GM12878 (cell line): Measurements from ENCODE around the gene TMPRSS11B. TPM values are rescaled to one million over a fixed set of nuclear protein-coding genes. Genes with fewer than 3 reads are reported as not detected.

Experiments used
- ATAC-seq: fragments of 200-7000 bp; cut with Tn5 transposase; 3 replicates; pipeline ENCODE4 v1.9.1; 2020; ENCODE audit warnings: mild to moderate bottlenecking, moderate library complexity
- BruUV-seq: library from RNA; stranded (reverse); fragments of 400-500 nt; replicated peaks from 2 replicates; lab custom pipeline; 2021; lab: Mats Ljungman, UMichigan
- CTCF ChIA-PET: fragments of 300-600 bp; sonication (Branson Sonifier 250); formaldehyde crosslinking; extraction: SDS; loops from one replicate; lab custom pipeline; 2021; ENCODE audit warnings: inconsistent platforms; lab: Yijun Ruan, JAX
- POLR2A ChIA-PET: fragments of 350-600 bp; formaldehyde crosslinking; extraction: SDS; loops from one replicate; lab custom pipeline; 2021; ENCODE audit warnings: inconsistent platforms; lab: Charles Lee
- RAD21 ChIA-PET: fragments of 300-600 bp; sonication (Branson Sonifier 250); formaldehyde crosslinking; loops from one replicate; lab custom pipeline; 2023; ENCODE audit warnings: antibody characterized with exemption; ENCODE audit not compliant: unreplicated experiment; lab: Charles Lee
- SMC1A ChIA-PET: fragments of 300-600 bp; sonication (Branson Sonifier 250); formaldehyde crosslinking; loops from one replicate; lab custom pipeline; 2023; ENCODE audit not compliant: unreplicated experiment, uncharacterized antibody; lab: Charles Lee
- DNase-seq: peaks from one replicate; pipeline ENCODE4 v3.0.0-alpha.2; 2011; ENCODE audit warnings: low read depth, low spot score
- FAIRE-seq: peaks from 3 replicates; lab custom pipeline; 2011; peaks lifted over from hg19 to GRCh38; lab: Jason Lieb, UNC
- H2AFZ ChIP-seq: 2 replicates; pipeline ENCODE4 v1.6.0; 2011; ENCODE audit warnings: low read depth, low read length, control low read depth; ENCODE audit not compliant: control insufficient read depth
- H3K27ac ChIP-seq: 2 replicates; pipeline ENCODE4 v1.5.1; 2011; ENCODE audit warnings: control low read depth; ENCODE audit not compliant: control insufficient read depth, insufficient read depth
- H3K27me3 ChIP-seq, 2 experiments: replicated peaks in 1 of 2; 2 replicates each; pipeline versions ENCODE4 v1.6.0 to v1.6.1; 2011; ENCODE audit warnings: low read length in 1 of 2; ENCODE audit not compliant: control insufficient read depth in 2 of 2, insufficient read depth in 2 of 2
- H3K36me3 ChIP-seq, 2 experiments: 2 replicates each; pipeline ENCODE4 v1.5.1; 2011; ENCODE audit warnings: low read length in 1 of 2; ENCODE audit not compliant: control insufficient read depth in 2 of 2, insufficient read depth in 2 of 2
- H3K4me1 ChIP-seq: 2 replicates; pipeline ENCODE4 v1.6.1; 2011; ENCODE audit warnings: mild to moderate bottlenecking, low read length, moderate library complexity, mixed read lengths; ENCODE audit not compliant: control insufficient read depth, insufficient read depth
- H3K4me2 ChIP-seq: 2 replicates; pipeline ENCODE4 v1.6.0; 2011; ENCODE audit warnings: control low read depth; ENCODE audit not compliant: control insufficient read depth, insufficient read depth
- H3K4me3 ChIP-seq: fragments of 200-600 bp; sonication (generic); 2 replicates; pipeline ENCODE4 v1.5.1; 2016
- H3K79me2 ChIP-seq: 2 replicates; pipeline ENCODE4 v1.6.0; 2011; ENCODE audit warnings: low read length; ENCODE audit not compliant: control insufficient read depth, insufficient read depth
- H3K9ac ChIP-seq: 2 replicates; pipeline ENCODE4 v1.8.0; 2011; ENCODE audit warnings: low read length, control low read depth, mixed read lengths; ENCODE audit not compliant: control insufficient read depth, insufficient read depth
- H3K9me3 ChIP-seq: replicated peaks from 3 replicates; pipeline ENCODE4 v1.5.1; 2011; ENCODE audit warnings: mild to moderate bottlenecking, low read length; ENCODE audit not compliant: control insufficient read depth, insufficient read depth
- H4K20me1 ChIP-seq: 2 replicates; pipeline ENCODE4 v1.6.0; 2011; ENCODE audit not compliant: control insufficient read depth, insufficient read depth
- BCLAF1 ChIP-seq: fragments of 450-650 bp; IDR thresholded peaks from 2 replicates; pipeline ENCODE4 v1.6.1; 2017; ENCODE audit warnings: antibody characterized with exemption, mild to moderate bottlenecking, moderate library complexity
- CBFB ChIP-seq: IDR thresholded peaks from 2 replicates; pipeline ENCODE4 v1.6.1; 2016; ENCODE audit warnings: antibody characterized with exemption, low read depth
- CEBPZ ChIP-seq: fragments of 150-350 bp; IDR thresholded peaks from 2 replicates; pipeline ENCODE4 v1.6.1; 2016; ENCODE audit warnings: low read depth, low read length
- IKZF1 ChIP-seq: fragments of 450-650 bp; conservative IDR thresholded peaks from 2 replicates; pipeline ENCODE4 v1.6.1; 2017; ENCODE audit warnings: antibody characterized with exemption, mild to moderate bottlenecking
- JUNB ChIP-seq: IDR thresholded peaks from 2 replicates; pipeline ENCODE4 v1.6.1; 2016; ENCODE audit warnings: antibody characterized with exemption, mild to moderate bottlenecking
- KLF5 ChIP-seq: fragments of 450-650 bp; IDR thresholded peaks from 2 replicates; pipeline ENCODE4 v1.6.1; 2014; ENCODE audit warnings: mild to moderate bottlenecking; ENCODE audit not compliant: partially characterized antibody
- ZBTB11 ChIP-seq: fragments of 450-650 bp; formaldehyde crosslinking; IDR thresholded peaks from 2 replicates; pipeline ENCODE4 v1.5.0; 2022; ENCODE audit warnings: mild to moderate bottlenecking, missing genetic modification characterization
- ZNF207 ChIP-seq: fragments of 450-650 bp; IDR thresholded peaks from 2 replicates; pipeline ENCODE4 v1.6.1; 2014; ENCODE audit warnings: antibody characterized with exemption, mild to moderate bottlenecking, borderline replicate concordance
- WGBS: methylation state at CpG from one replicate; pipeline ENCODE4 v1.1.6; 2016; ENCODE audit warnings: low lambda C conversion rate; ENCODE audit not compliant: insufficient replicate concordance, insufficient coverage; ENCODE audit errors: missing lambda C conversion rate; 5-methylcytosine and 5-hydroxymethylcytosine counted together
- in situ Hi-C: fragments of 300-500 bp; cut with MboI; formaldehyde crosslinking; loops from 9 replicates; pipeline ENCODE4 v1.14.3; 2018; ENCODE audit warnings: mixed read lengths
- intact Hi-C: fragments of 100-400 bp; cut with micrococcal nuclease; formaldehyde crosslinking; loops from one replicate; pipeline ENCODE4 v1.14.2; 2022; ENCODE audit not compliant: unreplicated experiment
- polyA plus RNA-seq, 11 experiments: library from polyadenylated mRNA; depleted of rRNA in 4 of 11; unstranded in 6 of 11; stranded (reverse) in 5 of 11; fragments of >200 nt; fragmentation: Nextera tagmentation in 4 of 11; fragmentation: Illumina TruSeq in 1 of 11; extraction: Ambion mirVana in 4 of 11; extraction: Trizol in 1 of 11; gene quantifications; 1 replicate in 1 of 11; 2 replicates in 10 of 11; pipeline versions ENCODE4 v1.2.1 to v1.2.3, GENCODE V29; 2011 to 2016; ENCODE audit warnings: inconsistent platforms in 2 of 11, missing spikeins in 2 of 11, low read depth in 1 of 11
- total RNA-seq, 4 experiments: library from RNA; depleted of rRNA in 3 of 4; stranded (reverse); fragments of >200 nt in 3 of 4; fragmentation: Illumina TruSeq in 1 of 4; extraction: Trizol in 1 of 4; gene quantifications; 2 replicates each; pipeline versions ENCODE4 v1.2.1 to v1.2.3, GENCODE V29; 2013 to 2021

Gene TMPRSS11B
- total and polyA plus RNA-seq, 10 of the 15 experiments (the other 5 are each of a cell fraction or from before 2014, with no cell fraction given) = not detected

DNA sequence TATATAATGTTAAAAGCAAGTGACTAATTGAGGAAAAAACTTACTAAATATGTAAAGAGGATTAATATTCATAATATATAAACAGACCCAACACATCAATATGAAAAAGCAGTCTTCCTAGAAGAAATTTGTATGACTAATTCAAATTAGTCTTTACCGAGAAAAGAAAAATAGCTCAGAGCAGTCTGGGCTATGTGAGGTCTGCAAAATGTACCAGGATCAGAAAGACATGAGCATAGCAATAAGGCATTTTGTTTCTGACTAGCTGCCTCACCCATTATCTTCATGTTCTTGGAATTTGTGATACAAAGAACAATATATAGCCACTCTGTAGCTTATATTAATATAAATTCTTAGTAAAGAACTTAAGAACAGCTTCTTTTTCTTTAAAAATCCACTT lies 13.7 kb upstream of the TMPRSS11B start (continued):
- no peak for TF ChIP-seq CEBPZ
- TF ChIP-seq ZNF207 = no peak
- no peak for TF ChIP-seq KLF5
- no peak for TF ChIP-seq CBFB
- TF ChIP-seq JUNB = no peak
- no peak for TF ChIP-seq ZBTB11 (CRISPR knock-in tag)
- TF ChIP-seq, all 136 proteins: peak for 0

GRCh38 chr4:68257719-68258118 lies 12.2 kb upstream of the TMPRSS11B start:
- Histone ChIP-seq H3K9ac (no peak overlapping the region), H2AFZ (no peak overlapping the region), H3K36me3 (no peaks in the 10 kb centered on the region), H3K4me1 (no peaks in the 10 kb centered on the region), H3K4me3 (no peak overlapping the region), H4K20me1 (no peaks in the 10 kb centered on the region), H3K79me2 (no peaks in the 10 kb centered on the region), H3K4me2 (no peak overlapping the region), H3K27ac (no peak overlapping the region), H3K27me3 (no peaks in the 10 kb centered on the region), H3K9me3 (no peaks in the 10 kb centered on the region)
- POLR2A ChIA-PET = no interaction called here
- ATAC-seq = no peak
- CTCF ChIA-PET = no interaction called here
- no peak for DNase-seq
- intact Hi-C loops (no loop called here), in situ Hi-C loops (no loop called here)
- WGBS = 70% methylated on average over 5 of the region's 5 CpGs
- RAD21 ChIA-PET = no interaction called here
- SMC1A ChIA-PET = interaction anchor here (1.2 to 2.2 kb wide), 2 partner anchors 10 to 18 kb away, joined by 3 to 8 read pairs; no protein-coding TSS in a partner anchor
- FAIRE-seq = no peak
- BruUV-seq = no TSS peak
- TF ChIP-seq IKZF1 (no peak), BCLAF1 (no peak)
